Lung (tissue), 12 donors: ENCODE results near the gene SH3BP2. TPM values are rescaled to one million over a fixed set of nuclear protein-coding genes. Genes with fewer than 3 reads are reported as not detected.

Source experiments
- ATAC-seq: fragments of 200-7000 bp; cut with Tn5 transposase; one replicate; pipeline ENCODE4 v1.9.1; 2020; ENCODE audit warnings: moderate number of reproducible peaks; ENCODE audit not compliant: insufficient read depth, low FRiP score
- DNase-seq, 3 donors: peaks; one replicate each; pipeline ENCODE4 v3.0.0-alpha.2; 2013 to 2017
- H3K27ac ChIP-seq, 2 donors: one replicate each; pipeline ENCODE4 v1.5.1; 2013; ENCODE audit warnings: mild to moderate bottlenecking in 2 of 2, moderate library complexity in 2 of 2, control low read depth in 1 of 2, inconsistent platforms in 1 of 2, low read depth in 1 of 2, low read length in 1 of 2
- H3K27me3 ChIP-seq, 3 donors: one replicate each; pipeline ENCODE4 v1.5.1; 2013; ENCODE audit warnings: low read length in 2 of 3; ENCODE audit not compliant: control insufficient read depth in 3 of 3, insufficient read depth in 3 of 3
- H3K36me3 ChIP-seq, 4 donors: one replicate each; pipeline ENCODE4 v1.5.1; 2013; ENCODE audit warnings: low read length in 4 of 4, mild to moderate bottlenecking in 1 of 4, moderate library complexity in 1 of 4; ENCODE audit not compliant: control insufficient read depth in 4 of 4, insufficient read depth in 4 of 4
- H3K4me1 ChIP-seq, 5 donors: one replicate each; pipeline ENCODE4 v1.5.1; 2013; ENCODE audit warnings: low read length in 5 of 5, mild to moderate bottlenecking in 2 of 5, moderate library complexity in 1 of 5; ENCODE audit not compliant: control insufficient read depth in 5 of 5, insufficient read depth in 5 of 5
- H3K4me3 ChIP-seq: one replicate; pipeline ENCODE4 v1.5.1; 2013; ENCODE audit warnings: mild to moderate bottlenecking, control low read depth, moderate library complexity
- H3K9ac ChIP-seq, 2 donors: one replicate each; pipeline ENCODE4 v1.5.1; 2013; ENCODE audit warnings: low read length in 2 of 2, control low read depth in 1 of 2; ENCODE audit not compliant: insufficient read depth in 1 of 2
- H3K9me3 ChIP-seq, 4 donors: one replicate each; pipeline ENCODE4 v1.5.1; 2013; ENCODE audit warnings: low read length in 3 of 4, mild to moderate bottlenecking in 1 of 4, moderate library complexity in 1 of 4; ENCODE audit not compliant: control insufficient read depth in 4 of 4, insufficient read depth in 3 of 4
- CTCF ChIP-seq: IDR thresholded peaks from 2 replicates; pipeline ENCODE4 v1.5.1; 2012; ENCODE audit warnings: mild to moderate bottlenecking; ENCODE audit errors: control extremely low read depth, extremely low read depth
- WGBS, 2 donors: extraction: QIAGEN DNeasy Blood & Tissue Kit; methylation state at CpG; one replicate each; pipeline ENCODE4 v1.1.7; 2013; 5-methylcytosine and 5-hydroxymethylcytosine counted together
- polyA plus RNA-seq, 2 donors: library from polyadenylated mRNA; stranded (reverse); fragments of 200-250 nt; gene quantifications; one replicate each; pipeline ENCODE4 v1.2.1, GENCODE V29; 2013
- total RNA-seq, 2 donors: library from RNA; depleted of rRNA in 1 of 2; stranded (reverse); fragments of >200 nt in 1 of 2; gene quantifications; one replicate each; pipeline ENCODE4 v1.2.1, GENCODE V29; 2014 to 2021
- donor health status: control.
- donor health status: control.
- donor health status: Bipolar disorder and iron deficiency.
- donor health status: healthy.
- donor health status: DM: yes; HTN: yes; CAD: no.

The SH3BP2 gene
- total and polyA plus RNA-seq, 4 donors: 49.9 to 117 (median 79.8) TPM

GRCh38 chr4:2875556-2875955, 82.7 kb downstream of the SH3BP2 start:
- ATAC-seq (no peak), DNase-seq (no peak)
- no peak for TF ChIP-seq CTCF
- Histone ChIP-seq H3K9me3 (no peaks in the 10 kb centered on the region), H3K27me3 (no peaks in the 10 kb centered on the region), H3K27ac (no peak overlapping the region), H3K4me3 (no peak overlapping the region), H3K9ac (no peak overlapping the region), H3K4me1 (peaks cover 0 to 15% (median 11%) of the 10 kb centered on the region in 5 donors), H3K36me3 (peaks cover 12 to 28% (median 15%) of the 10 kb centered on the region in 4 donors)
- WGBS, 2 donors: 87 to 96% methylated on average over 3 of the region's 3 CpGs

- DNase-seq (no peak), ATAC-seq (no peak)
- Histone ChIP-seq H3K36me3 (peaks cover 15 to 31% (median 21%) of the 10 kb centered on the region in 4 donors), H3K27me3 (no peaks in the 10 kb centered on the region), H3K27ac (no peak overlapping the region), H3K4me3 (no peak overlapping the region), H3K9ac (no peak overlapping the region), H3K9me3 (no peaks in the 10 kb centered on the region), H3K4me1 (peaks cover 0 to 11% (median 7%) of the 10 kb centered on the region in 5 donors)
- WGBS, 2 donors: 81 to 85% methylated on average over 5 of the region's 5 CpGs
- TF ChIP-seq CTCF: no peak
These were observed 85.5 kb downstream of the SH3BP2 start for GRCh38 chr4:2878346-2878745.

- ATAC-seq: no peak
- no peak for DNase-seq
- no peaks in the 10 kb centered on the region for H3K27me3 ChIP-seq
- H3K9me3 ChIP-seq: no peaks in the 10 kb centered on the region
- no peak for TF ChIP-seq CTCF
- peaks cover 15 to 31% (median 21%) of the 10 kb centered on the region in 4 donors for H3K36me3 ChIP-seq
- 81 to 84% methylated on average over 5 of the region's 5 CpGs for WGBS, 2 donors
- H3K9ac ChIP-seq: no peak overlapping the region
- no peak overlapping the region for H3K4me3 ChIP-seq
- no peak overlapping the region for H3K27ac ChIP-seq
- H3K4me1 ChIP-seq: peaks cover 0 to 8% (median 2%) of the 10 kb centered on the region in 5 donors
These were observed 86.1 kb downstream of the SH3BP2 start for GRCh38 chr4:2879026-2879425.

- Histone ChIP-seq H3K4me3 (no peak overlapping the region), H3K27me3 (no peaks in the 10 kb centered on the region), H3K9ac (no peak overlapping the region), H3K27ac (no peak overlapping the region), H3K9me3 (no peaks in the 10 kb centered on the region), H3K4me1 (peaks cover 0 to 5% (median 3%) of the 10 kb centered on the region in 5 donors), H3K36me3 (peaks cover 24 to 47% (median 31%) of the 10 kb centered on the region in 4 donors)
- no peak for DNase-seq
- ATAC-seq: no peak
- 77 to 90% methylated on average over 3 of the region's 3 CpGs for WGBS, 2 donors
- no peak for TF ChIP-seq CTCF
These were observed 88.5 kb downstream of the SH3BP2 start for GRCh38 chr4:2881431-2881830.
